GM18873 (cell line): ENCODE measurements around the gene CD109.
"Not testable (repeated sequence)": the region's sequence is repeated elsewhere in the genome, so short reads cannot be mapped to it uniquely, and the experiment has no call there.

Source experiments
- ATAC-seq: cut with Tn5 transposase; IDR thresholded peaks from one replicate; pipeline ENCODE4 v1.9.1; 2021; ENCODE audit warnings: mild to moderate bottlenecking, moderate library complexity, moderate number of reproducible peaks; ENCODE audit not compliant: unreplicated experiment, low FRiP score

Gene CD109

DNA sequence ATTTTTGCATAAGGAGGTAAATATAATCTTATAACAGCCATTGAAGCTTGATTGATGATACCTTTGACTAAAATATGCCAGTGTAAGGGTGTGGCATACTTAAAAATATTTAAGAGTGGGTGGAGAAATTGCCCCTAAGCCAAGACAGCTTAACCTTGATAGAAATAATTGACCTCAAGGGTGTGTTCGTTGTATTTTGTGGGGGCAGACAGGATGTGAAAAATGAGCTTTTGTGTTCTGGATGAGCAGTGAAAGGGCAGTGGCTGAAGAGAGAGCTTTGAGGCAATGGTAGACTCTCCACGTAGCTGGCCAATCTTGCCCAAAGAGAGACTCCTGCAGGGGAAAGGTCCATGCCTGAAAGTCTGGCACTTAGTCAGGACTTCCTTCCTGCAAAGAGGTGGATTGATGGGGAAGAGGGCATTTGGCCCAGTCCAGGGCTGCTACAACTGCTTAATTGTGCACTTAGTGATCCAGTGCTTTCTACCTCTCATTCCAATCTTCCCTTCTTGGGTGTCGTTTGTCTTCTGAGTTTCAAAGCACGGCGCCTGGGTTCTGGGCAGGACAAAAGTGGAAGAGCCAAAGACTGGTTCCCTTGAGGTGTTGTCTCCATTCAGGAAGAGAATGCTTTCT lies 15.6 kb upstream of the CD109 start:
- no peak for ATAC-seq

DNA sequence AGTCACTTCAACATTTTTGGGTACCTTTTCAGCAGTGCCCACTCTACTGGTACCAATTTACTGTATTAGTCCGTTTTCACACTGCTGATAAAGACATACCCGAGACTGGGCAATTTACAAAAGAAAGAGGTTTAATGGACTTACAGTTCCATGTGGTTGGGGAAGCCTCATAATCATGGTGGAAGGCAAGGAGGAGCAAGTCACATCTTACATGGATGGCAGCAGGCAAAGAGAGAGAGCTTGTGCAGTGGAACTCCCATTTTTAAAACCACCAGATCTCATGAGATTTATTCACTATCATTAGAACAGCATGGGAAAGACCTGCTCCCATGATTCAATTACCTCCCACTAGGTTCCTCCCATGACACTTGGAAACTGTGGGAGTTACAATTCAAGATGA lies 12.4 kb upstream of the CD109 start:
- not testable (repeated sequence) for ATAC-seq

DNA sequence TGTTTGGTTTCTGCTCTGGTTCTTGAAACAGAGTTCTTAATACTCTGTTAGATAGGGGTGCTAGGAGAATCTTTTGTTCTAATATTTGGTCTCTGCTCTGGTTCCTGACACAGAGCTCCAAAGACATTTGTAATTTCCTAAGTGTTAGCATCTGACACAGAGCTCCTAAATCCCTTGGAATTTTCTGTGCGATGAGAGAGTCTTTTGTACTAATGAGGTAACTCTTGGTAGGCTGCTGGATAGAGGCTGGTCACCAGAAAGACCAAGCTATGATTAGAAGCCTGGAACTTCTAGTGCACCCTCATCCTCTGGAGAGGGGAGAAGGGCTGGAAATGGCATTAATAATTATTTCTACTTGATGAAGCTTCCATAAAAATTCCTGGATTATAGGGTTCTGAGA lies 7.7 kb upstream of the CD109 start:
- no peak for ATAC-seq

DNA sequence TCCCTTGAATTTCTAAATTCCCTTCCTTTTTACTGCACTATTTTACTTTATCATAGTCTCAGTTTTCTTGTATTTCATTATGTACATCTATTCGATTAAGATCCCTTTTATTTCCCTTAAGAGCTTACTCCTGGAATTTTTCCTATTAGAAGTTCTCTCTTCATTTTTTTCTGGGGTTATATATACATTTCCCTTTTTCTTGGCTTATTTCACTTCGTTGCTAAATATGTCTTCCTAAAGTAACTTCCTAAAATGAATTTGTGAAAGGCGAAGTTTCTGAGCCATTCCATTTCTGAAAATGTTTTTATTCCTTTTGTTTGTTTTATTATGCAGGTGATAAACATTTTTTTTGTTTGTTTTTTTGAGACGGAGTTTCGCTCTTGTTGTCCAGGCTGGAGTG lies 5.9 kb upstream of the CD109 start:
- ATAC-seq, result no peak

DNA sequence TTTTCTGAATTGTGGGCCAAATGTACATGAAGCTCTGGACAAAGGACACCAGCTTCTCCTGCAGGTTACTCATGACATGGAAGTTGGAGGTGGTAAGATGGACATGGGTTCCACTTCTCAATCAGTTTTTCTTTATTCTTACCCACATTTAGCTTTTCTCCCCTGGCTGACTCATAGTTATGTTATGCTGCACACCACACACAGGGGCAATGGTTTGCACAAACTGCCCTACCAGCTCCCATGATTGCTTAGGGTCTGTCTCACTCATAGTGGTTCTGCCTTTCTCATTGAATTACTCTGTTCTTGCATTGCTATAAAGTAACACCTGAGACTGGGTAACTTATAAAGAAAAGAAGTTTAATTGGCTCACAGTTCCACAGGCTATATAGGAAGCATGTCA lies 4.5 kb upstream of the CD109 start:
- no peak for ATAC-seq

DNA sequence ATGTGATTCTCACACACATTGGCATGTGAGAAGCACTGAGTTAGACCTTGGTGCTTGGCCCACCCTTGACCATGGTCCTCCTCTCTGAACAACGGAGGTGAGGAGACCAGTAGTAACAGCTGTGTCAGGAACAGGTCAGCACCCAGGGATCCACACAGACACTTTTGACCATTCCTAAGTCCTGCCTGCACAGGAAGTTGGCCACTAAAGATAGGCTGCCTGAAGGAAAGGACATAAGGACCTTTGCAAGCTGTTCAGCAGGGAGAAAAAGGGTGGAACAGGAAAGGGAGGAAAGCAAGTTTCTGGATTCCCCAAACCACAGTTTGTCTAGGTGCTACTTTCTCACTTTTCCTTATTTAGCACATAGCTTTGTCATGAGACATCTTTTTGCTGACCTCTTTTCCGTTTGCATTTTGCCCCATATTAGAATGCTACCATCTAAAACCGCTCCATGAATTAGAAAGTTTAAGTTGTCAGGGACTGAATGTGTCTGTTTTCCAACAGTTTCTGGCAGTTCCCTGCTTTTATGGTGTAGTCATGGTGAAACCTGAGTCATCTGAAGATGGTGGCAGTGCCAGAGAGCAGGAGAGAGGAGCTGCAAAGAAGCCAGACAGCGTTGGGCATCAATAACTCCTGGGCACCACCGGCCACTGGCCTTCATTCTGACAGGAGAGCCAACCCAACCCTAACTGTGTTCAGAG lies 1.1 kb upstream of the CD109 start:
- no peak for ATAC-seq

DNA sequence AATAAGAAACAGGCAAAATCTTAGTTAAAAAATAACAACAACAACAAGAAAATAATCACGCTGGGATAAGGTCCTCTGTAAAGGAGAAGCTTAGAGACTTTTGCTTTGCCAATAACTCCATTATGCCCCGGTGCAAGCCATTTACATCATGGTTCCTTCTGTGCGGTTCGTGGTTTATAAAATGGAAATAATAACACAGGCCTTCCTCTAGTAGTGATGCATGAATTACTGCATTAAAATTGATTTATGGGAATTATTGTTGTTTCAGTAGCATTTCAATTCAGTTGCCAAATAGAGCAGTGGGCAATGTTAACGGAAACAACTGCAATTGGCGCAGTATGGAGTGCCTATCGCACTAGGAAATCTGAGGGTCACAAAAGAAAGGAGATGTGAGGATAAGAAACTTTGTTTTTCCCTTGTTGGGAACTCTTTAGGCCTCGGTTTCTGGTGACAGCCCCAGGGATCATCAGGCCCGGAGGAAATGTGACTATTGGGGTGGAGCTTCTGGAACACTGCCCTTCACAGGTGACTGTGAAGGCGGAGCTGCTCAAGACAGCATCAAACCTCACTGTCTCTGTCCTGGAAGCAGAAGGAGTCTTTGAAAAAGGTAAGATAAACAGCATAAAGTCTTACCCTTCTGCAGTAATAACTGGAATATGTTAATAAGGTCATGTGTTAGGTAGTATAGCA lies 1.1 kb downstream of the CD109 start:
- ATAC-seq, result no peak

DNA sequence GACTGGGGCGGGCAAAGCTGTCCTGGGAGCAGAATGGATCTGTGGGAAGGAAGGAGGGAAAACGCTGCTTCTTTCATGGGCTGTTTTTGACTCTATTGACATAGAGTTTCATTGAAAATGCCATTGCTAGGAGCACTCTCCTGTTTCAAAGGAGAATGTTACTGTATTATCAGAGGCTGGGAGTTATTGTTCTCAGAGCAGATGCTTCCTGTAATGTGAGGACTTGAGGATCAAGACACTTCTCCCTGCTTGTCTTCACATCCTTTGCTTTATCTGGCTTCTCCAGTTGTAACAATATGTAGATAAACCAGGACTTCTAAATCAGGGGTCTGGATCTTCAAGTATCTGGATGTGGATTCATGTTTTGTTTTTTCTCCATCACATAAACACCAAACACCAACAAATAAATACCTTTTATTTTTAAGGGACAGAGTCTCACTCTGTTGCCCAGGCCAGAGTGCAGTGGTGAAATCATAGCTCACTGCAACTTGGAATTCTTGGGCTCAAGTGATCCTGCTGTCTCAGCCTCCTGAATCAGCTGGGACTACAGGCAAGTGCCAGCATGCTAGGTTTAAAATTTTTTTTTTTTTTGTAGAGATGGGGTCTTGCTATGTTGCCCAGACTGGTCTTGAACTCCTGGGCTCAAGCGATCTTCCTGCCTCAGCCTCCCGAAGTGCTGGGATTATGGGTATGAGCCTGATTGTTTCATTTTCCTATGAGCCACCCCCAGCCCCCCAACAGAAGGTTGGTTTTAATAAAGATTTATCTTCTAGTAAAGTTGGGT lies 3.9 kb downstream of the CD109 start:
- no peak for ATAC-seq

DNA sequence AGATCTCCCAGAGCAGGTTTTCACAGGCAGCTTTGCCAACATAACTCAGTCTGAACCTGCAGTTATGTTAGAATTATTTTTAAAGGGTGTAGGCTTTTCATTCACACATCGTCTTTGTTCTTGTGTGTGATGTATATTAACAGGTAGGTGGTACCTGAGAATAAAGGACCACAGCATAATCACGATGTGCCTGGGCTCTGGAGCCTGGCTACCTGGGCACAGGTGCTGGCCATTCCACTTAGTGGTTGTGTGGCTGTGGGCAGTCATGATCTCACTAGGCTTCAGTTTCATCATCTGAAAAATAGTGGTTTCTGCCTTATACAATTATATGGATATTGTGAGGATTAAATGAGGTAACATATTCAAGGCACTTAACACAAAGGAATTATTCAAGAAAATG lies 6.4 kb downstream of the CD109 start:
- no peak for ATAC-seq

DNA sequence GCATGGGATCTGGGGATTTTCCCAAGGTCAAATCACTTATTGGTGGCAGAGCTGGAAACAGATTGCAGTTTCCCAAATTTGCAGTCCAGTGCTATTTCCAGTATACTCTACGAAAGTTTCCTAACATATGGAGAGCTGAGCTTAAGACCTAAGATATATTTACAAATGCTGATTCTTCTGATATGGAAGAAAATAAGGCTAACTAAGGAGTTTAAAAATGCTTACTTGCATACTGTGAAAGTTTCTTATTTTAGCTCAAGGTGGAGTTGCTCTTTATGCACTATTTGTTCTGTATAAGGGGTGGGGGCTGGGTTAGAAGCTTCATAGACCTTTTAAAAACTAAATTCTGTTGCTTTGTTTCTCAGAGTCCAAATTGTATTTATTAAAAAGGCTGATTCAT lies 7.5 kb downstream of the CD109 start:
- no peak for ATAC-seq

DNA sequence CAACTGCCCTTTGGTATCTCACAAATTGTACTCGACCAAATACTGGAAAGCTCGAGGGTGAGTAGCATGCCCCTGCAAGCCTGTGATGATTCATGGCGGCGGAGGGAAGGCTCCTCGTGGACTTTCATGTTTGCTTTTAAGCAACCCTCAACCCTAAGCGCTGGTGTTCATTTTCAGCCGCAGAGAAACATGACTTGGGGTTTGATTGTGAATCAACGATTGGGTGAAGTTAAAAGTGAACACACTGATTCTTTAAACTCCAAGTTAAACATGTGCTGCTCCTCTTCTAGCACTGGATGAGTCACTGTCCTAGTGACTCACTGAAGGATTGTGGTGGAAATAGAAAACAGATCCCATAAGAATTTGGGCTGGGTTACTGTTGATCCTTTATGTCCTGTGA lies 8.3 kb downstream of the CD109 start:
- no peak for ATAC-seq

DNA sequence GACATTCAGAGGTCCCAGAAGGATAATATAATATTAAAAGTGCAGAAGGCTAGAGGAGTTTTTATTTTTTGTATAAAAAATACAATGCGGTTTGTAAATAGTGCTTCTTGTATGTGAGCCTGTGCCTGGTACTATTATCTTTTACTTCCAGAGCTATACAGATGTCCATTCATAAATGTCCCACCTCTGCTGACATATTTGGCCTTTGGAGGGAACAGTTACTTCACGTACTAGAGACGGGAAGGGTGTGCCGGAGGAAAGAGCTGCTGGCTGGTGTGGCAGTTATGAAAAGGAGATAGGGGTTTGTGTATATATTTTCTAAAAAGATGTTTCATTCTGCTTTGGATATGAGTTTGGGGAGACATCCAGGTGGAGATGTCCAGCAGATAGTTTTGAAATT lies 8.8 kb downstream of the CD109 start:
- ATAC-seq, result no peak

DNA sequence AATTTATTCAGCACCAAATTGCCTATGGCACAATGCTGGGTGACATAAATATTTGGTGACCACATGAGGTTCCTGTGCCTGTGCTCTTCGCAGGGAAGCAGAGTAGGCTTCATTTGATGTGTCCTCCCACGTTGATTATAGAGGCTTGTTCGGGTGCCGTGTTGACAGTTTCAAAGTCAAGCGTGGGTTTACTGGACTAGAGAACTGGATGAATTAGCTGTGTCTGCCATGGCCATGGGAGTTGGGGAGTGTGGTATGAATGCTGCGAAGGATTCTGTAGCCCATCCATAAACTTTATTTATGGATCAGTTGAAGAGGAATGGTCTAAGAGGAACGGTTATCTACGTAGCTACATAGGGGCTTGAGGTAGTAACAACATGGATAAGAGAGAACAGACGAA lies 11.0 kb downstream of the CD109 start:
- ATAC-seq, result no peak

DNA sequence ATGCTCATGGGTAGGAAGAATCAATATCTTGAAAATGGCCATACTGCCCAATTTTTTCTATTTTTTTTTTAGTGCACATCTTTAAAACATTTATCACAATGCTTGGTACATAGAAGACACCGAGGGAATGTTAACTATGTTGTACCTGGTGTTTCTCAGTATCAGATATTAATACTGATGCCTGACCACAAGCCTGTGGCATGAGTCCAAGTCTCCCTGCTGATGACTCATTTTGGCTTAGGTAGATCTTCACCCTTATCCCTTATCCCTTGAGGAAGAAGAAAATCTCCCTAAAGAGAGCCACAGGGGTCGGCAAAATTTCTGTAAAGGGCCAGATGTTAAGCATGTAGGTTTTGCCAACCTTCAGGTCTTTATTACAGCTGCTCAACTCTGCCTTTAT lies 14.5 kb downstream of the CD109 start:
- no peak for ATAC-seq

DNA sequence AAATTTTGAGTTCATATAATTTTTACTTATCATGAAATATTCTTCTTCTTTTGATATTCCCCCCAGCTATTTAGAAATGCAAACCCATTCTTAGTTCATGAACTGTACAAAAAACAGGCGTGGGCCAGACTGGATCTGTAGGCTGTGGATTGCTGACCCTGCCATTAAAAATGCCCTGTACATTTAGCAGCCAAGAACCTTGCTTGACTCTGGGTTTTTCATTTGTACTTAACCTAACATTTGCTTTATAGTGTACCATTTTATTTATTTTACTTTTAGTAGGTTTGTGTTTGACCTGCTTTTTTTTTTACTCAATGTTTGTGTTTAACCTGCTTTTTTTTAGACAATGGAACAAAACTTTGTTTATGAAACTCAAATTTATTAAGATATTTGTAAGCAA lies 14.9 kb downstream of the CD109 start:
- ATAC-seq, result no peak

DNA sequence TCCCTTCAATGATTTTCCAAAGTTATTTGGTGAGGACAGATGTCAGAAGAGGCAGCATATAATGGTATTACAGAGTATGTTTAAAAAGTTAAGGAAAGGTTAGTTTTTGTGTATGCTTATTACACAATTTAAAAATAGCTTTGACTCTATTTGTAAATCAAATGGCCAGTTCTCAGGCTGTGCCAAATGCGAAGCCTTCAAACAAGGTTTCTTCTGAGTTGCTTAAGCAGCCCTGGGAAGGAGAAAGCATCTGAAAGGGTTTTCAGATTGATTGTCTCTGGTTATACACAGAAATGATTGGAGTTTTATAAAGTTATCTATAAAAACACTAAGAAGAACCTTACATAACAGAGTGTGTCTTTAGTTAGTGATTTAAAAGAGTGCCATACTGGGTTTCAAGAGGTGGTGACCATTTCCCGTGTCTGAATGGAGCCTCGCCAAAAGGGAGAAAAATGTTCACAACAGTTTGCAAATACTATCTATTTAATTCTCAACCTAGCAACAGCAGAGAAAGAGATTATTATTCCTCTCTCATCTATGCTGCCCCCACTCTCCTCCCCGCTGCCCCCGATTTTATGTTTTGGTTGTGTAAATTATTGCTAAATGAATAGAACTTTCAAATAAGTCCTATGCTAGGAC lies 16.7 kb downstream of the CD109 start:
- no peak for ATAC-seq

DNA sequence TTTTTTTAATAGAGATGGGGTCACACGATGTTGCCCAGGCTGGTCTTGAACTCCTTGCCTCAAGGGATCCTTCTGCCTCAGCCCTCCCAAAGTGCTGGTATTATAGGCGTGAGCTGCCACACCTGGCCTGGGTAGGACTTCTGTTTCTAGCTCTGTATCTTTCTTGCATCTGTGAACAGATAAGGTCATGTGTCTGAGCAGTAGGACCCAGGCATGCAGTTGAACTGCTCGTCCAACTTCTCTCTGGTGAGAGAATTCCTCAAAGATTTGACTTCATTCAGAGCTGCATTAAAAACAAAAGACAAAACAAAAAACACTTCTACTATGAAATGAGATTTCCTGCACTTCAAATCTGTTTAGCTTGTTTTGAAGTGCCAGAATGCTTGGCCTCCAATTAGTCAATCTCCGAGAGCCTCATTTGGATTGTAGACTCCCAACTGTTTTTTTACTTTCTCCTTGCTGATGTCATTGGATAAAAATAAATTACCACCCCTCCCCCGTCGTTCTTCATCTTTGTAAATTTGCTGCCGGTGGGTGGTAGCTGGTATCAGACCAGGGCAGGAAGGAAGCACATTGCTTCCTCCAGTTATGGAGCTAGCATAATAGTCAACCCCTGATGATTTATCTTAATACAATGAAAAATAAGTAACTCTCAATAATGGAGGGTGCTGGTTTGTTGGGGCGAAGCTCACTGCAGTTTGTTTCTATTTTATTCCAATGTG lies 17.6 kb downstream of the CD109 start:
- ATAC-seq, result no peak

DNA sequence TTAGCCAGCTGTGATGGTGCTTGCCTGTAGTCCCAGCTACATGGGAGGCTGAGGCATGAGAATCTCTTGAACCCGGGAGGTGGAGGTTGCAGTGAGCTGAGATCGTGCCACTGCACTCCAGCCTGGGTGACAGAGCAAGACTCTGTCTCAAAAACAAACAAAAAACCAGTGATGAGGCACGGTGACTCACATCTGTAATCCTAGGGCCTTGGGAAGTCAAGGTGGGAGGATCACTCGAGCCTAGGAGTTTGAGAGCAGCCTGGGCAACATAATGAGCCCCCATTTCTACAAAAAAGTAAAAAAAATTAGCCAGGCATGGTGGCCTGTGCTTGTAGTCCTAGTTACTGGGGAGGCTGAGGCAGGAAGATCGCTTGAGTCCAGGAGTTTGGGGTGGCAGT lies 19.1 kb downstream of the CD109 start:
- not testable (repeated sequence) for ATAC-seq

DNA sequence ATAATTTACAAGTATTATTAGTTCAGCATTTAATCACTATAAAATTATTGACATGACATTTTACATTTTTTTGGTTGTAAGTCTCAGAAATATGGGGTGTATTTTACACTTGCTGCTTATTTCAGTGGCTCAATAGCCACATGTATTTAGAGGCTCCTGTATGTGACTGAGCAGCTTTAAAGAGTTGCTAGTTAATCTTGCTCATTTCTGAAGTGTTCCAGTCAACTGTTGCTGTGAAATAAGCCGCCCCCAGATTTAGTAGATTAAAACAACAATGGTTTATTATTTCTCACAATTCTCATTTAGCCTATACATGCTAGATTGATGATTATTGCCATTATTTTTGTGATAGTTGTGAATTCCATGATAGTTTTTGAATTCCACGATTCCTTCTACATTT lies 23.0 kb downstream of the CD109 start:
- no peak for ATAC-seq
